CD14-positive monocyte (primary cell): Measurements from ENCODE around the gene GALNT15. TPM values are rescaled to one million over a fixed set of nuclear protein-coding genes. Genes with fewer than 3 reads are reported as not detected.

Source experiments
- DNase-seq, 3 donors: peaks; one replicate each; pipeline ENCODE4 v3.0.0-alpha.2; 2011 to 2022
- H2AFZ ChIP-seq: 2 replicates; pipeline ENCODE4 v1.6.0; 2012; ENCODE audit warnings: mild to moderate bottlenecking, low read depth, low read length, inconsistent platforms; ENCODE audit not compliant: insufficient read depth, poor library complexity, severe bottlenecking
- H3K27ac ChIP-seq, 2 donors: 1 replicate in 1 of 2; 2 replicates in 1 of 2; pipeline ENCODE4 v1.5.1; 2012 to 2013; ENCODE audit warnings: low read length in 2 of 2, control low read depth in 1 of 2, inconsistent platforms in 1 of 2, low read depth in 1 of 2, mild to moderate bottlenecking in 1 of 2
- H3K27me3 ChIP-seq, 2 donors: one replicate each; pipeline versions ENCODE4 v1.6.0 to v1.6.1; 2011 to 2013; ENCODE audit warnings: low read length in 2 of 2; ENCODE audit not compliant: control insufficient read depth in 2 of 2, insufficient read depth in 2 of 2
- H3K36me3 ChIP-seq, 2 donors: replicated peaks in 1 of 2; 1 replicate in 1 of 2; 2 replicates in 1 of 2; pipeline versions ENCODE4 v1.5.1 to v1.6.1; 2012 to 2013; ENCODE audit warnings: low read length in 2 of 2, control low read depth in 1 of 2, inconsistent platforms in 1 of 2, mild to moderate bottlenecking in 1 of 2; ENCODE audit not compliant: insufficient read depth in 2 of 2, control insufficient read depth in 1 of 2
- H3K4me1 ChIP-seq, 2 donors: 1 replicate in 1 of 2; 2 replicates in 1 of 2; pipeline versions ENCODE4 v1.5.1 to v1.6.1; 2012 to 2013; ENCODE audit warnings: low read length in 2 of 2, control low read depth in 1 of 2, inconsistent platforms in 1 of 2, mild to moderate bottlenecking in 1 of 2, moderate library complexity in 1 of 2; ENCODE audit not compliant: insufficient read depth in 2 of 2, control insufficient read depth in 1 of 2
- H3K4me2 ChIP-seq: replicated peaks from 2 replicates; pipeline ENCODE3; 2012; ENCODE audit warnings: low read length, moderate library complexity, mild to moderate bottlenecking; ENCODE audit not compliant: poor library complexity, severe bottlenecking; ENCODE audit errors: extremely low read depth
- H3K4me3 ChIP-seq, 3 experiments: fragments of 200-600 bp in 1 of 3; sonication (generic) in 1 of 3; replicated peaks in 1 of 3; 1 replicate in 2 of 3; 2 replicates in 1 of 3; pipeline ENCODE4 v1.5.1; 2011 to 2013; ENCODE audit warnings: low read length in 3 of 3, mild to moderate bottlenecking in 3 of 3, control low read depth in 2 of 3, low read depth in 2 of 3, inconsistent platforms in 1 of 3, moderate library complexity in 1 of 3
- H3K79me2 ChIP-seq: 2 replicates; pipeline ENCODE4 v1.6.0; 2012; ENCODE audit warnings: mild to moderate bottlenecking, control low read depth, inconsistent platforms, low read length, moderate library complexity; ENCODE audit not compliant: insufficient read depth
- H3K9ac ChIP-seq: 2 replicates; pipeline ENCODE4 v1.6.0; 2017; ENCODE audit warnings: low read length, mild to moderate bottlenecking; ENCODE audit not compliant: insufficient read depth, poor library complexity, severe bottlenecking
- H3K9me3 ChIP-seq, 2 donors: replicated peaks in 1 of 2; 1 replicate in 1 of 2; 2 replicates in 1 of 2; pipeline versions ENCODE4 v1.5.1 to v1.6.1; 2012 to 2013; ENCODE audit warnings: low read length in 2 of 2, control low read depth in 1 of 2; ENCODE audit not compliant: control insufficient read depth in 1 of 2, insufficient read depth in 1 of 2
- H4K20me1 ChIP-seq: 2 replicates; pipeline ENCODE4 v1.6.0; 2012; ENCODE audit warnings: mild to moderate bottlenecking, low read length, control low read depth, moderate library complexity; ENCODE audit not compliant: insufficient read depth
- H3K27ac Mint-ChIP-seq, 7 donors: one replicate each; pipeline ENCODE4 v1.8.0; 2020; ENCODE audit warnings: mild to moderate bottlenecking in 7 of 7, mixed read lengths in 7 of 7, moderate library complexity in 6 of 7, inconsistent platforms in 2 of 7
- H3K27me3 Mint-ChIP-seq, 3 donors: one replicate each; pipeline ENCODE4 v1.8.0; 2021 to 2022; ENCODE audit warnings: low read depth in 3 of 3, mild to moderate bottlenecking in 3 of 3, mixed read lengths in 3 of 3, moderate library complexity in 3 of 3, inconsistent platforms in 1 of 3
- H3K36me3 Mint-ChIP-seq, 2 donors: one replicate each; pipeline ENCODE4 v1.8.0; 2020; ENCODE audit warnings: mixed read lengths in 2 of 2, inconsistent platforms in 1 of 2, mild to moderate bottlenecking in 1 of 2
- H3K4me1 Mint-ChIP-seq: one replicate; pipeline ENCODE4 v1.8.0; 2020; ENCODE audit warnings: mild to moderate bottlenecking, mixed read lengths
- H3K4me3 Mint-ChIP-seq, 2 donors: one replicate each; pipeline ENCODE4 v1.8.0; 2020; ENCODE audit warnings: mild to moderate bottlenecking in 2 of 2, mixed read lengths in 2 of 2, moderate library complexity in 1 of 2
- H3K9me3 Mint-ChIP-seq, 7 donors: one replicate each; pipeline ENCODE4 v1.8.0; 2020 to 2022; ENCODE audit warnings: mixed read lengths in 7 of 7, mild to moderate bottlenecking in 6 of 7, moderate library complexity in 6 of 7, inconsistent platforms in 2 of 7
- CTCF ChIP-seq: fragments of 200-600 bp; IDR thresholded peaks from one replicate; pipeline ENCODE4 v1.8.0; 2022; ENCODE audit warnings: antibody characterized with exemption, mild to moderate bottlenecking
- WGBS: methylation state at CpG from one replicate; pipeline ENCODE4 v1.1.5; 2013; ENCODE audit warnings: missing lambda C conversion rate; ENCODE audit not compliant: insufficient coverage; 5-methylcytosine and 5-hydroxymethylcytosine counted together
- intact Hi-C, 2 donors: fragments of 100-400 bp; cut with micrococcal nuclease; formaldehyde crosslinking; loops; one replicate each; pipeline versions ENCODE4 v1.15.0 to v1.15.1; 2023
- polyA plus RNA-seq, 3 donors: library from polyadenylated mRNA; depleted of rRNA in 1 of 3; unstranded in 2 of 3; stranded (reverse) in 1 of 3; fragments of 300-500 nt in 2 of 3; fragments of >200 nt in 1 of 3; fragmentation: Illumina TruSeq in 2 of 3; gene quantifications; 1 replicate in 2 of 3; 2 replicates in 1 of 3; pipeline ENCODE4 v1.2.3, GENCODE V29; 2012 to 2021

Gene GALNT15
- polyA plus RNA-seq, 3 donors = not detected

- Mint-ChIP-seq H3K9me3 (no peaks in the 10 kb centered on the region), H3K27ac (no peak overlapping the region), H3K36me3 (no peaks in the 10 kb centered on the region), H3K27me3 (peaks cover 0 to 2% (median 0%) of the 10 kb centered on the region in 3 donors), H3K4me3 (no peak overlapping the region), H3K4me1 (peaks cover 7% of the 10 kb centered on the region)
- H3K79me2 ChIP-seq = no peaks in the 10 kb centered on the region
- H3K4me2 ChIP-seq = no peak overlapping the region
- WGBS = 51% methylated on average over 14 of the region's 17 CpGs
- peak; percentile 94 for TF ChIP-seq CTCF
- no peaks in the 10 kb centered on the region for H3K27me3 ChIP-seq
- peak; percentile 73 to 80 (median 78) for DNase-seq
- H3K4me1 ChIP-seq = peaks cover 0 to 5% of the 10 kb centered on the region in 2 donors
- H4K20me1 ChIP-seq = no peaks in the 10 kb centered on the region
- H3K4me3 ChIP-seq = no peak overlapping the region
- no peaks in the 10 kb centered on the region for H3K9me3 ChIP-seq
- intact Hi-C loops = loop anchor here (2.0 to 5.0 kb wide), 2 partner anchors 199 to 200 kb away; no protein-coding TSS in a partner anchor
- no peaks in the 10 kb centered on the region for H3K36me3 ChIP-seq
- H3K27ac ChIP-seq = no peak overlapping the region
- no peak overlapping the region for H2AFZ ChIP-seq
- H3K9ac ChIP-seq = no peak overlapping the region
Measured at GRCh38 chr3:16247282-16248061, 73.0 kb downstream of the GALNT15 start.

- peaks cover 17% of the 10 kb centered on the region for H3K4me1 Mint-ChIP-seq
Measured at GRCh38 chr3:16248556-16248955, 74.1 kb downstream of the GALNT15 start.

More at GRCh38 chr3:16248556-16248955, 74.1 kb downstream of the GALNT15 start:
- H2AFZ ChIP-seq = no peak overlapping the region
- H3K9me3 Mint-ChIP-seq = no peaks in the 10 kb centered on the region
- WGBS = 96% methylated on average over 4 of the region's 5 CpGs
- no peak for DNase-seq
- no peak overlapping the region for H3K4me2 ChIP-seq
- no peaks in the 10 kb centered on the region for H3K36me3 ChIP-seq
- H3K27me3 ChIP-seq = no peaks in the 10 kb centered on the region
- no peaks in the 10 kb centered on the region for H3K9me3 ChIP-seq
- no peak overlapping the region for H3K9ac ChIP-seq
- intact Hi-C loops = loop anchor here in 1 of 2 donors (5.0 kb wide), 1 partner anchor 201 kb away; no protein-coding TSS in a partner anchor
- H3K36me3 Mint-ChIP-seq = no peaks in the 10 kb centered on the region
- H3K27ac ChIP-seq = no peak overlapping the region
- peaks cover 0 to 2% (median 0%) of the 10 kb centered on the region in 3 donors for H3K27me3 Mint-ChIP-seq
- TF ChIP-seq CTCF = no peak
- no peaks in the 10 kb centered on the region for H3K79me2 ChIP-seq
- peaks cover 9 to 16% of the 10 kb centered on the region in 2 donors for H3K4me1 ChIP-seq
- no peak overlapping the region for H3K4me3 ChIP-seq
- H4K20me1 ChIP-seq = no peaks in the 10 kb centered on the region
- no peak overlapping the region for H3K4me3 Mint-ChIP-seq
- H3K27ac Mint-ChIP-seq = no peak overlapping the region
